Endothelial cell (in vitro differentiated cells): Measurements from ENCODE around the gene ABCB9. TPM values are rescaled to one million over a fixed set of nuclear protein-coding genes. Genes with fewer than 3 reads are reported as not detected.

Experiments
- DNase-seq: peaks from one replicate; pipeline ENCODE4 v3.0.0; 2021; ENCODE audit warnings: low spot score
- H3K27ac Mint-ChIP-seq: one replicate; pipeline ENCODE4 v1.8.0; 2021; ENCODE audit warnings: mixed read lengths, inconsistent platforms; ENCODE audit not compliant: unreplicated experiment
- H3K27me3 Mint-ChIP-seq: one replicate; pipeline ENCODE4 v1.8.0; 2021; ENCODE audit warnings: mild to moderate bottlenecking, moderate library complexity, mixed read lengths, inconsistent platforms; ENCODE audit not compliant: unreplicated experiment
- H3K36me3 Mint-ChIP-seq: one replicate; pipeline ENCODE4 v1.8.0; 2021; ENCODE audit warnings: mild to moderate bottlenecking, low read depth, mixed read lengths, inconsistent platforms; ENCODE audit not compliant: unreplicated experiment
- H3K4me1 Mint-ChIP-seq: one replicate; pipeline ENCODE4 v1.8.0; 2021; ENCODE audit warnings: mild to moderate bottlenecking, mixed read lengths, inconsistent platforms; ENCODE audit not compliant: unreplicated experiment
- H3K4me3 Mint-ChIP-seq: one replicate; pipeline ENCODE4 v1.8.0; 2021; ENCODE audit warnings: mild to moderate bottlenecking, mixed read lengths, inconsistent platforms; ENCODE audit not compliant: unreplicated experiment
- H3K9me3 Mint-ChIP-seq: one replicate; pipeline ENCODE4 v1.8.0; 2021; ENCODE audit warnings: mixed read lengths, inconsistent platforms; ENCODE audit not compliant: unreplicated experiment
- CTCF ChIP-seq: fragments of 200-600 bp; sonication (generic); IDR thresholded peaks from one replicate; pipeline ENCODE4 v1.5.0; 2021; ENCODE audit warnings: antibody characterized with exemption; ENCODE audit not compliant: unreplicated experiment
- total RNA-seq: library from RNA; stranded (reverse); fragmentation: NEBNext Ultra II Directional; extraction: Animal tissue kit (Norgen Biotek cat#: 25700); gene quantifications from one replicate; pipeline ENCODE4 v1.2.1, GENCODE V29; 2021; ENCODE audit not compliant: unreplicated experiment

Gene ABCB9
- total RNA-seq, 1 donor from 2014 or later, result 10.9 TPM

GRCh38 chr12:122998316-122998715 is 32.1 kb upstream of the ABCB9 start:
- Mint-ChIP-seq H3K4me1 (no peaks in the 10 kb centered on the region), H3K9me3 (no peaks in the 10 kb centered on the region), H3K27me3 (no peaks in the 10 kb centered on the region), H3K4me3 (no peak overlapping the region), H3K36me3 (peaks cover 6% of the 10 kb centered on the region), H3K27ac (no peak overlapping the region)
- no peak for DNase-seq
- TF ChIP-seq CTCF, result no peak

GRCh38 chr12:122997343-122998250 is 31.3 kb upstream of the ABCB9 start:
- Mint-ChIP-seq H3K36me3 (peaks cover 6% of the 10 kb centered on the region), H3K4me3 (no peak overlapping the region), H3K9me3 (no peaks in the 10 kb centered on the region), H3K4me1 (no peaks in the 10 kb centered on the region), H3K27me3 (no peaks in the 10 kb centered on the region), H3K27ac (no peak overlapping the region)
- no peak for DNase-seq
- TF ChIP-seq CTCF, result no peak

- peaks cover 6% of the 10 kb centered on the region for H3K36me3 Mint-ChIP-seq
- H3K27me3 Mint-ChIP-seq, result no peaks in the 10 kb centered on the region
- no peaks in the 10 kb centered on the region for H3K9me3 Mint-ChIP-seq
- H3K4me3 Mint-ChIP-seq, result no peak overlapping the region
- no peak overlapping the region for H3K27ac Mint-ChIP-seq
- H3K4me1 Mint-ChIP-seq, result no peaks in the 10 kb centered on the region
- no peak for DNase-seq
- no peak for TF ChIP-seq CTCF
Observed at GRCh38 chr12:122996621-122997342, 30.5 kb upstream of the ABCB9 start.

- no peak for TF ChIP-seq CTCF
- Mint-ChIP-seq H3K36me3 (peaks cover 3% of the 10 kb centered on the region), H3K4me1 (no peaks in the 10 kb centered on the region), H3K4me3 (no peak overlapping the region), H3K27me3 (no peaks in the 10 kb centered on the region), H3K9me3 (no peaks in the 10 kb centered on the region), H3K27ac (no peak overlapping the region)
- no peak for DNase-seq
Observed at GRCh38 chr12:122996188-122996601, 29.9 kb upstream of the ABCB9 start.
